ENCODE measurements around the gene ZFHX3. TPM values are rescaled to one million over a fixed set of nuclear protein-coding genes. Genes with fewer than 3 reads are reported as not detected.

Gene ZFHX3
- total RNA-seq, 2 experiments from 2014 or later = 0.63 to 0.64 TPM

DNA sequence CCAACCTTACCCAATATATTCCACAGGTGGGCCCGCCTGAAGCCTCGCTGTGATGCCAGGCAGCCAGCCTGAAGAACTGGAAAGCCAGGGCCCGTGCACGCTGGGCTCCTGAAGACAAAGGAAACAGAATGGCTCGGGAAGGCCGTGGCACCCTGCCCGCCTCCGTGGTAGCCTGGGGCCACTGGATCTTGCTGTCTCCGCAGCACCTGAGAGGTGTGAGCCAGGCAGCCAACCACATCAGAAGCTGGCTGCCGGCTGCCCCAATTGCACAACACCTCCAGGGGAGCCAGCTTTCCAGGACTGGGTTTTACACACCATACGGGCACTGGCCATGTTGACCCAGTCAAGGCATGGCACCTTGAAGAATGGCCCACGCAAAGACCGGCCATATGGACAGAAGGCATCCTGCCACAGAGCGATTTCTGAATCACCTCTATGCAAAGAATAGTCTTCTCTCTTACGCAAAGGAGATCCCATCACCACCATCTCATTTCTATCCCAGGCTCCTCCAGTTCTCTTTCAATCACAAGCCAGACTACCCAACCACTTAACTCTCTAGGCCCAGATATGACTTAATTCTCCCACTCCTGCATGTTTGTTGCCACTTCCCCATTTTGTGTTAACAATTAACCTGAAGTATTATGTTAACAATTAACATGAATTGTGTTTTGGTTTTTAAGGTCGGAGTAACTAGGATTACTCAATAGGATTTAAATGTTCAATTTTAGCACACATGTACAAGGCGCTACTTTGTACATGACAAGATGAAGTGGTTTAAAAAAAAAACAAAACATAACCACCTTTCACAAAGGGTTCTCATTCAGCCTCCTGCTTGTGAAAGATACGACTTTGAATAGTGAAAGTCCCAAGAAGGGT is 32.1 kb downstream of the ZFHX3 start:
- Mint-ChIP-seq H3K4me3 (no peak overlapping the region), H3K9me3 (no peaks in the 10 kb centered on the region), H3K27me3 (no peaks in the 10 kb centered on the region), H3K36me3 (ENCODE audit: low read depth) (no peaks in the 10 kb centered on the region), H3K27ac (no peak overlapping the region), H3K4me1 (ENCODE audit: low read depth) (no peaks in the 10 kb centered on the region)
- ChIA-PET POLR2A (no interaction called here), CTCF (no interaction called here)
- Histone ChIP-seq H3K27ac (ENCODE audit: low read depth in 1 of 2, low read length in 2 of 2) (no peak overlapping the region), H3K36me3 (ENCODE audit: insufficient read depth, low read length) (no peaks in the 10 kb centered on the region), H3K27me3 (ENCODE audit: control insufficient read depth in 1 of 2, insufficient read depth in 2 of 2, low read length in 2 of 2) (no peaks in the 10 kb centered on the region), H3K4me3 (ENCODE audit: low read length) (no peak overlapping the region), H3K4me1 (ENCODE audit: insufficient read depth, low read length) (no peaks in the 10 kb centered on the region), H3K9me3 (ENCODE audit: control insufficient read depth in 1 of 2, insufficient read depth in 1 of 2, low read length in 2 of 2) (peaks cover 0 to 14% of the 10 kb centered on the region in 2 experiments)
- intact Hi-C loops (cut with DNase I, micrococcal nuclease) = no loop called here
- TF ChIP-seq CTCF (IDR thresholded peaks at IDR 0.05) = no peak
- DNase-seq (no peak), ATAC-seq (ENCODE audit: poor library complexity) (no peak)

DNA sequence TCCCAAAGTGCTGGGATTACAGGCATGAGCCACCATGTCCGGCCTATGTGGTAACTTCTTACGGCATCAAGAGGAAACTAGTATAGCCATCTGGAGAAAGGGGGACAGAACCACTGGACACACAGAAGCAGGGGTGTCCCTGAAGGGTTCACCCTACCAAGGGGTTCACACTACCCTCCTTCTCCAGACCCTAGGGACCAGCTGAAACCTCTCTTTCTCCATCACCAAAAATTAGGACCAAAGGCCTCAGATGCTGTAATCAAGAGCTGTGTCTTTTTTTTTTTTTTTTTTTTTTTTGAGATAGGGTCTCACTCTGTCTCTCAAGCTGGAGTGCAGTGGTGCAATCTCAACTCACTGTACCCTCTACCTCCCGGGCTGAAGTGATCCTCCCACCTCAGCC is 33.2 kb downstream of the ZFHX3 start:
- Histone ChIP-seq H3K27me3 (ENCODE audit: control insufficient read depth in 1 of 2, insufficient read depth in 2 of 2, low read length in 2 of 2) (no peaks in the 10 kb centered on the region), H3K36me3 (ENCODE audit: insufficient read depth, low read length) (no peaks in the 10 kb centered on the region), H3K9me3 (ENCODE audit: control insufficient read depth in 1 of 2, insufficient read depth in 1 of 2, low read length in 2 of 2) (peaks cover 0 to 11% of the 10 kb centered on the region in 2 experiments), H3K4me3 (ENCODE audit: low read length) (no peak overlapping the region), H3K4me1 (ENCODE audit: insufficient read depth, low read length) (no peaks in the 10 kb centered on the region), H3K27ac (ENCODE audit: low read depth in 1 of 2, low read length in 2 of 2) (no peak overlapping the region)
- POLR2A ChIA-PET = no interaction called here
- no peak overlapping the region for H3K4me3 Mint-ChIP-seq
- H3K27ac Mint-ChIP-seq = no peak overlapping the region
- intact Hi-C loops (cut with DNase I, micrococcal nuclease) = no loop called here
- DNase-seq = no peak
- no peaks in the 10 kb centered on the region for H3K36me3 Mint-ChIP-seq (ENCODE audit: low read depth)
- TF ChIP-seq CTCF (IDR thresholded peaks at IDR 0.05) = no peak
- CTCF ChIA-PET = no interaction called here
- H3K27me3 Mint-ChIP-seq = no peaks in the 10 kb centered on the region
- no peaks in the 10 kb centered on the region for H3K4me1 Mint-ChIP-seq (ENCODE audit: low read depth)
- ATAC-seq (ENCODE audit: poor library complexity) = no peak
- H3K9me3 Mint-ChIP-seq = no peaks in the 10 kb centered on the region

- Histone ChIP-seq H3K9me3 (ENCODE audit: control insufficient read depth in 1 of 2, insufficient read depth in 1 of 2, low read length in 2 of 2) (peaks cover 0 to 11% of the 10 kb centered on the region in 2 experiments), H3K27ac (ENCODE audit: low read depth in 1 of 2, low read length in 2 of 2) (no peak overlapping the region), H3K4me1 (ENCODE audit: insufficient read depth, low read length) (no peaks in the 10 kb centered on the region), H3K4me3 (ENCODE audit: low read length) (no peak overlapping the region), H3K27me3 (ENCODE audit: control insufficient read depth in 1 of 2, insufficient read depth in 2 of 2, low read length in 2 of 2) (no peaks in the 10 kb centered on the region), H3K36me3 (ENCODE audit: insufficient read depth, low read length) (no peaks in the 10 kb centered on the region)
- Mint-ChIP-seq H3K9me3 (no peaks in the 10 kb centered on the region), H3K27ac (no peak overlapping the region), H3K36me3 (ENCODE audit: low read depth) (no peaks in the 10 kb centered on the region), H3K4me3 (no peak overlapping the region), H3K27me3 (peaks cover 2% of the 10 kb centered on the region), H3K4me1 (ENCODE audit: low read depth) (no peaks in the 10 kb centered on the region)
- TF ChIP-seq CTCF (IDR thresholded peaks at IDR 0.05) = no peak
- ChIA-PET CTCF (no interaction called here), POLR2A (no interaction called here)
- DNase-seq (no peak), ATAC-seq (ENCODE audit: poor library complexity) (no peak)
- intact Hi-C loops (cut with DNase I, micrococcal nuclease) = no loop called here
Measured at GRCh38 chr16:73013974-73014373, 34.0 kb downstream of the ZFHX3 start.

All from CD4-positive, alpha-beta T cell (primary cell).